OCI-LY3 (cell line): ENCODE data around the gene RAB27A.

Experiments used
- H2AFZ ChIP-seq: fragments of 200-600, 300-600 bp; shearing (Covaris generic); 2 replicates; pipeline ENCODE4 v1.6.0; 2014; ENCODE audit warnings: antibody characterized with exemption, low read depth, low read length
- H3K27ac ChIP-seq: fragments of 200-600, 300-600 bp; sonication (generic); 2 replicates; pipeline ENCODE4 v1.5.1; 2014; ENCODE audit warnings: mild to moderate bottlenecking, low read length, moderate library complexity, mixed read lengths
- H3K27me3 ChIP-seq: fragments of 200-600, 300-600 bp; sonication (generic); 2 replicates; pipeline ENCODE4 v1.6.1; 2014; ENCODE audit warnings: low read depth, low read length, mixed read lengths
- H3K36me3 ChIP-seq: fragments of 200-600, 300-600 bp; sonication (generic); replicated peaks from 2 replicates; pipeline ENCODE3; 2014; ENCODE audit warnings: low read depth, low read length, mixed read lengths
- H3K4me1 ChIP-seq: fragments of 300-600, 200-600 bp; sonication (generic); 2 replicates; pipeline ENCODE4 v1.6.1; 2014; ENCODE audit warnings: low read length, mixed read lengths
- H3K4me2 ChIP-seq: fragments of 200-600, 300-600 bp; sonication (generic); 2 replicates; pipeline ENCODE4 v1.6.1; 2014; ENCODE audit warnings: low read length, mixed read lengths
- H3K4me3 ChIP-seq: fragments of 300-600, 200-600 bp; sonication (generic); 2 replicates; pipeline ENCODE4 v1.5.1; 2014; ENCODE audit warnings: antibody characterized with exemption, mild to moderate bottlenecking, low read length, moderate library complexity
- H3K79me2 ChIP-seq: fragments of 300-600, 200-600 bp; shearing (Covaris generic); 2 replicates; pipeline ENCODE4 v1.6.1; 2014; ENCODE audit warnings: mild to moderate bottlenecking, low read length, mixed read lengths
- H3K9ac ChIP-seq: fragments of 300-600, 200-600 bp; shearing (Covaris generic); 2 replicates; pipeline ENCODE4 v1.6.0; 2014; ENCODE audit warnings: mild to moderate bottlenecking, low read length, moderate library complexity
- H3K9me3 ChIP-seq: fragments of 200-600, 300-600 bp; shearing (Covaris generic); 2 replicates; pipeline ENCODE4 v1.6.1; 2014; ENCODE audit warnings: low read length, mixed read lengths; ENCODE audit not compliant: insufficient read depth
- H4K20me1 ChIP-seq: fragments of 200-600, 300-600 bp; sonication (generic); 2 replicates; pipeline ENCODE4 v1.6.1; 2016; ENCODE audit warnings: low read length, mixed read lengths; ENCODE audit not compliant: insufficient read depth
- EZH2phosphoT487 ChIP-seq: fragments of 200-600 bp; shearing (Covaris generic); IDR thresholded peaks from 2 replicates; pipeline ENCODE4 v1.6.1; 2018; ENCODE audit warnings: antibody characterized with exemption, mixed run types, low read depth
- TF ChIP-seq, protein P1 (sequence below): fragments of 200-600, 300-600 bp; sonication (generic); IDR thresholded peaks from 2 replicates; pipeline ENCODE4 v1.5.1; 2014; ENCODE audit warnings: antibody characterized with exemption, low read length, low read depth

The RAB27A gene

DNA sequence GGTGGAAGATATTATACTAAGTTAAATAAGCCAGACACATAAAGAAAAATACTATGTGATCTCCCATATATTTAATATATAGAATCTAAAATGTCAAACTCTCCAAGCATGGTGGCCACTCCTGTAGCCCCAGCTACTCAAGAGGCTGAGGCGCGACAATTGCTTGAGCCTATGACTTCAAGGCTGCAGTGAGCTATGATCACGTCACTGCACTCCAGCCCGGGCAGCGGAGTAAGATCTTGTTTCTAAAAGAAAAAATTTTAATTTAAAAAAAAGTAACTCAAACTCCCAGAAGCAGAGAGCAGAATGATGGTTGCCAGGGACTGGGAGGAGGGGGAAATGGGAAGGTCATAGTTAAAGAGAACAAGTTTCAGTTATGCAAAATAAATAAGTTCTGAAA is 13.3 kb downstream of the RAB27A start:
- Histone ChIP-seq H3K4me3 (no peak overlapping the region), H3K4me1 (peaks cover 4% of the 10 kb centered on the region), H3K4me2 (no peak overlapping the region), H3K36me3 (no peaks in the 10 kb centered on the region), H3K27ac (no peak overlapping the region), H3K9me3 (no peaks in the 10 kb centered on the region), H3K79me2 (no peaks in the 10 kb centered on the region), H3K9ac (no peak overlapping the region), H3K27me3 (no peaks in the 10 kb centered on the region), H4K20me1 (no peaks in the 10 kb centered on the region), H2AFZ (no peak overlapping the region)
- TF ChIP-seq EZH2phosphoT487, result no peak
- TF ChIP-seq, protein P1, sequence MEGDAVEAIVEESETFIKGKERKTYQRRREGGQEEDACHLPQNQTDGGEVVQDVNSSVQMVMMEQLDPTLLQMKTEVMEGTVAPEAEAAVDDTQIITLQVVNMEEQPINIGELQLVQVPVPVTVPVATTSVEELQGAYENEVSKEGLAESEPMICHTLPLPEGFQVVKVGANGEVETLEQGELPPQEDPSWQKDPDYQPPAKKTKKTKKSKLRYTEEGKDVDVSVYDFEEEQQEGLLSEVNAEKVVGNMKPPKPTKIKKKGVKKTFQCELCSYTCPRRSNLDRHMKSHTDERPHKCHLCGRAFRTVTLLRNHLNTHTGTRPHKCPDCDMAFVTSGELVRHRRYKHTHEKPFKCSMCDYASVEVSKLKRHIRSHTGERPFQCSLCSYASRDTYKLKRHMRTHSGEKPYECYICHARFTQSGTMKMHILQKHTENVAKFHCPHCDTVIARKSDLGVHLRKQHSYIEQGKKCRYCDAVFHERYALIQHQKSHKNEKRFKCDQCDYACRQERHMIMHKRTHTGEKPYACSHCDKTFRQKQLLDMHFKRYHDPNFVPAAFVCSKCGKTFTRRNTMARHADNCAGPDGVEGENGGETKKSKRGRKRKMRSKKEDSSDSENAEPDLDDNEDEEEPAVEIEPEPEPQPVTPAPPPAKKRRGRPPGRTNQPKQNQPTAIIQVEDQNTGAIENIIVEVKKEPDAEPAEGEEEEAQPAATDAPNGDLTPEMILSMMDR, result no peak

DNA sequence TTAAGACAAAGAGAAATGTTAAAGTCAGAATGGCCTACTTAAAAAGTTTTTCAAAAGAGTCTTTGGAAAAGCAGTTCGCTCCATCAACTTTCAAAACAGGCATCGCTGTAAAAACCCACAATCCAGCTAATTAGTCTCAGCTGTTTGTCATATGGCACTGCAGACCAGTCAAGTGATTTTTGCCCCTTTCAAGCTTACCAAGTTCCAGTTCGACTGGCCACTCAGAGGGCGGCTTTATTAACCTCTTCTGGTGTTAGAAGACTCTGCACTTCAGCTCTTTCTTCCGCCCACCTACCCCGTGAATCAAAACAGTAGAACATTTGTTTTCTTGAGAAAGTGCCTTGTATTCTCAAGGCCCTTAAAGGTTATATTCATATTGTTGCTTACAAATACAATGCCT is 19.3 kb downstream of the RAB27A start:
- no peaks in the 10 kb centered on the region for H3K79me2 ChIP-seq
- H3K4me2 ChIP-seq, result no peak overlapping the region
- TF ChIP-seq, protein P1, result no peak
- no peak for TF ChIP-seq EZH2phosphoT487
- no peaks in the 10 kb centered on the region for H3K4me1 ChIP-seq
- H3K27me3 ChIP-seq, result no peaks in the 10 kb centered on the region
- H3K27ac ChIP-seq, result no peak overlapping the region
- no peak overlapping the region for H3K9ac ChIP-seq
- no peak overlapping the region for H3K4me3 ChIP-seq
- H3K9me3 ChIP-seq, result no peaks in the 10 kb centered on the region
- no peak overlapping the region for H2AFZ ChIP-seq
- H4K20me1 ChIP-seq, result no peaks in the 10 kb centered on the region
- no peaks in the 10 kb centered on the region for H3K36me3 ChIP-seq

DNA sequence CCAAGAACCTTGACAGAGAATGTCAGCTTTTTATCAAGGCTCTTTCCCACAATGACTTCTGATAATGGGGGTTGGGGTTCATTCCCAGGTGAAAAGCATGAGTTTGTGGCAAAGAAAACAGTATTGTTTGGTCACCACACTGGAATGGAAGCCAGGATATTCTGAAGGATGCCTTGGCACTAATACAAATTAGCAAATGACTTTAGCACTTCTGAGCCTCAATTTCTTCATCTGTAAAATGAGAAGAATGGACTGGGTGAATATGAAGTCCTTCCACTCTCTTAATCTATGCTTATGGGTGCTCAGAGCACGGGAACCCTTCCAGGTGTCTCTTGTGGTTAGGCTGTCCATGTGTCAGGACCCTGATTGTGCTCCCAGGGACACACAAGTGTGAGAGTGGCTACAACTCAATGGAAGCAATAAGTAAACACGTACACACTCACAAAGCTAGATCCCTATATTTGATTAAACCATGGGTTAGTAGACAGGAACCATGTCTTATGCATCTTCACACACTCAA is 21.4 kb downstream of the RAB27A start:
- H3K4me2 ChIP-seq, result no peak overlapping the region

DNA sequence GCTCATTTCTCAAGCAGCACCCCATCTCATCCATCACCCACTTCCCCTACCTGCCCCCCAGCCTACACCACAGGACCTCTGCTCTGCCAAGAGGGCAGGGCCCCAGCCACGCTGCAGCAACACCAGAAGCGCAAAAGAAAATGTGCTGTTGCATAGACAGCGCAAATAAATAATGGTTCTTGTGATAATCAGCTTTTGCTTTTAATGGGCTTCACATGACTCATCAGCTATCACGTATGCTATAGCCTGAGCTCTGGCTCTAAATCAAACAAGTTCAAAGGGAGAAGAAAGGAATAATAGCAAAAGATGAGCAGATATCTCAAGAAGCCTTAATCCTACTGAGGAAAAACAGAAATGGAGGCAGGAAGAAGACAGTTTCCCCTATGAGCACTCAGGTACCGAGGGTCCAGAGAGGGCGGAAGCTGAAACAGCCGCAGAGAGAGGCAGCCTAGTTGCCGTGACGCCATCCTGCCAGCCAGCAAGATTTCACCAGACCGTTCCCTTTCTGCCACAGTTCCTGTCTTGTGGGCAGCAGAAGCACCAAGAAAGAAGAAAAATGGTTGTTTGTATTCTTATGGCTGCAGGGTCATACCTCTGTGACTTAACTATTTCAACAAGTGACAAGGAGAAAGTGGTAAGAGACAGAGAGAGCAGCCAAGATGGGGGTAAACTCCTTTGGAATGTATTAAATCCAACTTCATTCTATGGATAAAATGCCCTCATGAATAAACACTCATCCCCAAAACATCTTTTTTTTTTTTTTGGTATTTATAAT is 22.0 kb downstream of the RAB27A start:
- no peaks in the 10 kb centered on the region for H3K4me1 ChIP-seq
- TF ChIP-seq EZH2phosphoT487, result no peak
- TF ChIP-seq, protein P1, result no peak
- H4K20me1 ChIP-seq, result no peaks in the 10 kb centered on the region
- H3K36me3 ChIP-seq, result no peaks in the 10 kb centered on the region
- no peaks in the 10 kb centered on the region for H3K79me2 ChIP-seq
- H3K27ac ChIP-seq, result no peak overlapping the region
- no peaks in the 10 kb centered on the region for H3K27me3 ChIP-seq
- H2AFZ ChIP-seq, result no peak overlapping the region
- no peak overlapping the region for H3K4me3 ChIP-seq
- H3K9me3 ChIP-seq, result no peaks in the 10 kb centered on the region
- no peak overlapping the region for H3K4me2 ChIP-seq
- no peak overlapping the region for H3K9ac ChIP-seq

More for the DNA sequence above, 21.4 kb downstream of the RAB27A start:
- no peaks in the 10 kb centered on the region for H3K4me1 ChIP-seq
- no peaks in the 10 kb centered on the region for H3K27me3 ChIP-seq
- no peak overlapping the region for H3K27ac ChIP-seq
- no peak overlapping the region for H2AFZ ChIP-seq
- H3K4me3 ChIP-seq, result no peak overlapping the region
- no peak overlapping the region for H3K9ac ChIP-seq
- H3K9me3 ChIP-seq, result no peaks in the 10 kb centered on the region
- H4K20me1 ChIP-seq, result no peaks in the 10 kb centered on the region
- no peaks in the 10 kb centered on the region for H3K79me2 ChIP-seq
- no peaks in the 10 kb centered on the region for H3K36me3 ChIP-seq
- TF ChIP-seq, protein P1, result no peak
